C4-2B (cell line): ENCODE measurements around the gene LNP1.

Experiments used
- CTCF ChIP-seq: fragments of 450-650 bp; conservative IDR thresholded peaks from 2 replicates; pipeline ENCODE4 v1.5.1; 2017; ENCODE audit warnings: mild to moderate bottlenecking
- ZFX ChIP-seq: fragments of 450-650 bp; IDR thresholded peaks from 2 replicates; pipeline ENCODE4 v1.6.1; 2017

GRCh38 chr3:100354850-100355249, 46.5 kb upstream of the LNP1 start:
- TF ChIP-seq CTCF (no peak), ZFX (no peak)
